ENCODE data around the gene NUP93.
"Not testable (repeated sequence)": the region's sequence is repeated elsewhere in the genome, so short reads cannot be mapped to it uniquely, and the experiment has no call there.

NUP93 gene

GRCh38 chr16:56710181-56710737, 19.7 kb upstream of the NUP93 start:
- no peak for DNase-seq

- no peak for DNase-seq
Measured at GRCh38 chr16:56711862-56712261, 18.1 kb upstream of the NUP93 start.

- DNase-seq, result no peak
Measured at GRCh38 chr16:56713794-56714193, 16.1 kb upstream of the NUP93 start.

- DNase-seq, result no peak
Measured at GRCh38 chr16:56715126-56715525, 14.8 kb upstream of the NUP93 start.

GRCh38 chr16:56716761-56717160, 13.2 kb upstream of the NUP93 start:
- no peak for DNase-seq

GRCh38 chr16:56717532-56717931, 12.4 kb upstream of the NUP93 start:
- not testable (repeated sequence) for DNase-seq

- no peak for DNase-seq
Measured at GRCh38 chr16:56722200-56722842, 7.6 kb upstream of the NUP93 start.

GRCh38 chr16:56724191-56724590, 5.7 kb upstream of the NUP93 start:
- no peak for DNase-seq

- DNase-seq, result no peak
Measured at GRCh38 chr16:56726283-56726682, 3.6 kb upstream of the NUP93 start.

GRCh38 chr16:56726926-56727325, 3.0 kb upstream of the NUP93 start:
- DNase-seq, result no peak

GRCh38 chr16:56728027-56728426, 1.9 kb upstream of the NUP93 start:
- no peak for DNase-seq

GRCh38 chr16:56728980-56729734, 772 bp upstream of the NUP93 start:
- no peak for DNase-seq

- no peak for DNase-seq
Measured at GRCh38 chr16:56732366-56732765, 2.4 kb downstream of the NUP93 start.

GRCh38 chr16:56732832-56733231, 2.9 kb downstream of the NUP93 start:
- no peak for DNase-seq

- no peak for DNase-seq
Measured at GRCh38 chr16:56734429-56734828, 4.5 kb downstream of the NUP93 start.

- DNase-seq, result no peak
Measured at GRCh38 chr16:56736476-56736875, 6.5 kb downstream of the NUP93 start.

- no peak for DNase-seq
Measured at GRCh38 chr16:56737539-56737938, 7.6 kb downstream of the NUP93 start.

- no peak for DNase-seq
Measured at GRCh38 chr16:56738221-56738620, 8.3 kb downstream of the NUP93 start.

- not testable (repeated sequence) for DNase-seq
Measured at GRCh38 chr16:56739378-56739777, 9.4 kb downstream of the NUP93 start.

GRCh38 chr16:56741399-56741798, 11.5 kb downstream of the NUP93 start:
- no peak for DNase-seq

- DNase-seq, result no peak
Measured at GRCh38 chr16:56742030-56742984, 12.4 kb downstream of the NUP93 start.

- DNase-seq, result peak; percentile 89
Measured at GRCh38 chr16:56743840-56744239, 13.9 kb downstream of the NUP93 start.

GRCh38 chr16:56744996-56745640, 15.2 kb downstream of the NUP93 start:
- peak; percentile 87 for DNase-seq

Measured in islet precursor cell (in vitro differentiated cells).